ENCODE results near the gene NHLH2.

GRCh38 chr1:115809076-115809475, 31.9 kb downstream of the NHLH2 start:
- TF ChIP-seq EZH2 (IDR thresholded peaks at IDR 0.05; ENCODE audit: borderline replicate concordance, low read depth, low read length, severe bottlenecking) (no peak), CTCF (IDR thresholded peaks at IDR 0.05; ENCODE audit: borderline replicate concordance, extremely low read depth, low read length, poor library complexity, severe bottlenecking) (no peak)
